Epithelial cell of esophagus (primary cell): ENCODE data around the gene KCNT1.

Experiments used
- DNase-seq: peaks from one replicate; pipeline ENCODE4 v3.0.0; 2010; ENCODE audit warnings: low read depth
- H3K4me3 ChIP-seq: 2 replicates; pipeline ENCODE4 v1.5.1; 2011; ENCODE audit warnings: mild to moderate bottlenecking, low read length, control low read depth
- TF ChIP-seq, protein P1 (sequence below): IDR thresholded peaks from 2 replicates; pipeline ENCODE4 v1.5.1; 2011; ENCODE audit warnings: low read depth, mild to moderate bottlenecking, low read length, control low read depth, inconsistent platforms; ENCODE audit not compliant: insufficient read depth; ENCODE audit errors: missing control alignments

KCNT1 gene

DNA sequence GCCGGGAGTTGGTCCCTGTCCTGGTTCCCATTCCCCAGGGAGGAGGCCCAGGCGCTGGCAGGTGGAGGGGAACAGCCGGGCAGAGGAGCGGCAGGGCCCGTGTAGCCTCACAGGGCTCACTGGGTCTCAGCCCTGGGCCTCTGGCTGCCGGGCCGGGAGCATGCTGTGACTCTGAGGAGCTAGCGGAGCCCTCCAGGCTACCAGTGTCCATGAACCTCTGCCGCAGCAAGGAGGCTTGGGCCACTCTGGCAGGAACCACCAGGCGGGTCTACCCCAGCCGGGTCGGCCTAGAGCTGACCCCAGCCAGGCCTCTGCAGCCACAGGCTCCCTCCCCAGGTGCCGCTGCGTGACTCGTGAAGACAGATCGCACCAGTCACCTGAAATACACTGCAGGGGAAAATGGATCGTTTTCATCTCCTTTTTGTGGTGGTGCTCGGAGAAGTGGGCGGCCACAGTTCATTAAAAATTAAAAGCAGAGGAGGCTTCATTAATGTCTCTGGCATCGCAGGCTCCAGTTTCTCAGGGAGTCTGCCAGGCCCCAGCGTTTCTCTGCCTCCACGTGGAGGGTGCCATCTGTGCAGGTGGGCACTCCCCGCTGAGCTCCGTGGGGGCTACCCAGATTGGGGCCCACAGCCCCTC is 43.8 kb downstream of the KCNT1 start:
- H3K4me3 ChIP-seq = no peak overlapping the region
- TF ChIP-seq, protein P1, sequence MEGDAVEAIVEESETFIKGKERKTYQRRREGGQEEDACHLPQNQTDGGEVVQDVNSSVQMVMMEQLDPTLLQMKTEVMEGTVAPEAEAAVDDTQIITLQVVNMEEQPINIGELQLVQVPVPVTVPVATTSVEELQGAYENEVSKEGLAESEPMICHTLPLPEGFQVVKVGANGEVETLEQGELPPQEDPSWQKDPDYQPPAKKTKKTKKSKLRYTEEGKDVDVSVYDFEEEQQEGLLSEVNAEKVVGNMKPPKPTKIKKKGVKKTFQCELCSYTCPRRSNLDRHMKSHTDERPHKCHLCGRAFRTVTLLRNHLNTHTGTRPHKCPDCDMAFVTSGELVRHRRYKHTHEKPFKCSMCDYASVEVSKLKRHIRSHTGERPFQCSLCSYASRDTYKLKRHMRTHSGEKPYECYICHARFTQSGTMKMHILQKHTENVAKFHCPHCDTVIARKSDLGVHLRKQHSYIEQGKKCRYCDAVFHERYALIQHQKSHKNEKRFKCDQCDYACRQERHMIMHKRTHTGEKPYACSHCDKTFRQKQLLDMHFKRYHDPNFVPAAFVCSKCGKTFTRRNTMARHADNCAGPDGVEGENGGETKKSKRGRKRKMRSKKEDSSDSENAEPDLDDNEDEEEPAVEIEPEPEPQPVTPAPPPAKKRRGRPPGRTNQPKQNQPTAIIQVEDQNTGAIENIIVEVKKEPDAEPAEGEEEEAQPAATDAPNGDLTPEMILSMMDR = no peak

GRCh38 chr9:135746565-135746964 is 44.6 kb downstream of the KCNT1 start:
- TF ChIP-seq, protein P1 = no peak
- no peak overlapping the region for H3K4me3 ChIP-seq
- no peak for DNase-seq

More for the DNA sequence above, 43.8 kb downstream of the KCNT1 start:
- no peak for DNase-seq

DNA sequence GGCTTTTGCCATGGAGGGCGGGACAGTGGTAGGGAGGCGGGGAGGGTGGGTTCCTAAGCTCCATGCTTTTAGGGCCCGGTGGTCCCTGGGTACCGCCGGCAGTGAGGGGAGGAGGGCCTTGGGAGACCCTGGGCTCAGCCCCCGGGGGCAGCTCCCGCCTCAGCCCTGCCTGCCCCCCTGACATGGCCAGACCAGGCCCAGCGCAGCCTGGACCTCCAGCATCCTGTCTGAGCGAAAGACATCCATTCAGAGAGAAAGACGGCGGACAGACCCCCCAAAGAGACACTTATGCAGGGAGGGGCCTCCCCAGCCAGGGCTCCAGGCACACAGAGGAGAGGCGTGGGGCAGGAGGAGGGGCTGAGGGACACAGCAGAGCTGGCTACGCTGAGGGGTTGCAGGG is 45.3 kb downstream of the KCNT1 start:
- H3K4me3 ChIP-seq = no peak overlapping the region
- TF ChIP-seq, protein P1 = no peak
- DNase-seq = no peak

DNA sequence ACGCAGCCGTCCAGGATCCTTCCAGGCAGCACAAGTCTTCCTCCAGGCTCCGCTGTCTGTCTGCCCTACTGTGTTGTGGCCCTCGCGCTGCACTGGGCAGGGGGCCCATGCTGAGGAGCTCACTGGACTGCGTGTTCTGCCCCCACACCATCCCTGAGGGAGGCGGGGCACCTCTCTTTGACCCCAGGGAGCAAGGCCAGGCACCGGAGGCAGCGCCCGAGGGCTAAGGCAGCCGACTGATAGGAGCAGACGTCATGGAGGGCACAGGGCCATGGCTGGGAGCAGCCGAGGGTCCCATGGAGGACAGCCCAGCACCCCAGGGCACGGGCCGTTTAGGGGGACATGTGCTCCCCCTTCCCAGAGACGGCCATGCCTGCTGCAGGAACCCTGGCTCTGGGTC is 46.7 kb downstream of the KCNT1 start:
- TF ChIP-seq, protein P1 = no peak
- no peak overlapping the region for H3K4me3 ChIP-seq
- no peak for DNase-seq

DNA sequence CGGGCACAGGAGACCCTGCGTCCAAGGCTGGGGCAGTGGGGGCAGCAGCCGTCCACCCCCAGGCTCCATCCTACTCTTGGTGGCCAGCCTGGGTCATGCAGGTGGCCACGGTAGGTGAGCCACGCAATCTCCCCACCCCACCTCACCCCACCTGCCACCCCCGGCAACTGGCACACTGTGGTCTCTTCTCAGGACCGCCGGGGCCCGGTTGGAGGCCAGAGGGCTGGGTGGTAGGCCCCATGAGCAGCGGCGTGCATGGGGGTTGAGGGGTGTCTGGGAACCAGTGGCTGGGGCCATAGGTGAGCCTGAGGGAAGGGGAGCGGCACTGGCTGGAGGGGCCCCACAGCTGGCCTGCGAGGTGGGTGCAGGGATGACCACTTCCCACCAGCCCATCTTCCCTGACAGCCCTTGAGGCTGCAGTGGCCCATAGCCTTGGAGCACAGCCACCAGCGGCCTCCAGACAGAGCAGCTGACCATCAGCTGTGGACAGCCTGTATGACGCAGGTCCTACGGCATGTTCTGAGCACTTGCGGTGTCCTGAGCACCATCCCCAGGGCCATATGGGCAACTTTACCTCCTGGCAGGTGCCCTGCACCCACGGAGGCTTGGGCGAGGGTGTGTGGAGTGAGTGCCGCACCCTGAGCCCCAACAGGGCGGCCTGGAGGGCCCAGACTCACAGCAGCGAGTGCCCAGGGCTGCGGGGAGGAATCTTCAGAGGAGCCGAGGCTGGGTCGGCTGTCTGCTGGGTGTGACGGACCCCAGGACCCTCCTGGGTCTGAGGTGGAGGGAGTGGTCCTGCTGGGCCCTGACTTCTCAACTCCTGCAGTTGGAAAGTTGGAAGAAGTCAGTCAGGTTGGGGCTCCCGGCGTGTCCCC is 47.4 kb downstream of the KCNT1 start:
- no peak overlapping the region for H3K4me3 ChIP-seq
- TF ChIP-seq, protein P1 = no peak
- no peak for DNase-seq

DNA sequence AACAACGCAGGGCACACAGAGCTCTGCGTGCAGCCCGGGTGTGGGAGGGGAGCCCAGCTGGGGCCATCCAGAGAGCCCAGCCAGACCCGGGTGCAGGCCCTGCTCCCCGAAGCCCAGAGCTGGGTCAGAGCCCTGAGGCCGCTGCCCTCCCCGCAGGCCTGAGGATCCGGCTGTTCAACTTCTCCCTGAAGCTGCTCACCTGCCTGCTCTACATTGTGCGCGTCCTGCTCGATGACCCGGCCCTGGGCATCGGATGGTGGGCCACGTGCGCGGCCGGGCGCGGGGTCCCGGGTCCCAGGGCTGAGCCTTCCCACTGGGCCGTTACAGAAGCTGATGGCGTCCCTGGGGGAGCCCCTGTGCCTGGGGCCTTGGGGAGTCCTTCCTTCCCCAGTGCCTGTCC is 48.8 kb downstream of the KCNT1 start:
- TF ChIP-seq, protein P1 = no peak
- no peak for DNase-seq
- no peak overlapping the region for H3K4me3 ChIP-seq
